Omental fat pad (tissue), 4 donors: ENCODE data around the gene PRKCE. TPM values are rescaled to one million over a fixed set of nuclear protein-coding genes. Genes with fewer than 3 reads are reported as not detected.

Experiments used
- ATAC-seq: fragments of 150-250 bp; one replicate; pipeline ENCODE4 v1.9.1; 2016; ENCODE audit warnings: mild to moderate bottlenecking, moderate library complexity; ENCODE audit not compliant: low FRiP score
- DNase-seq: peaks from one replicate; pipeline ENCODE4 v3.0.0-alpha.2; 2019; ENCODE audit warnings: low spot score
- total RNA-seq, 4 donors: library from RNA; depleted of rRNA; stranded (reverse); fragments of >200 nt; gene quantifications; one replicate each; pipeline ENCODE4 v1.1.0, GENCODE V29; 2016
- TF ChIP-seq, protein P1 (sequence below), 3 donors: fragments of 450-650 bp; IDR thresholded peaks; one replicate each; pipeline ENCODE4 v1.5.1; 2016 to 2017; ENCODE audit warnings: antibody characterized with exemption in 3 of 3, mild to moderate bottlenecking in 3 of 3, moderate library complexity in 2 of 3

Gene PRKCE
- total RNA-seq, 4 donors from 2014 or later = 8.8 to 24.3 (median 14.0) TPM

DNA sequence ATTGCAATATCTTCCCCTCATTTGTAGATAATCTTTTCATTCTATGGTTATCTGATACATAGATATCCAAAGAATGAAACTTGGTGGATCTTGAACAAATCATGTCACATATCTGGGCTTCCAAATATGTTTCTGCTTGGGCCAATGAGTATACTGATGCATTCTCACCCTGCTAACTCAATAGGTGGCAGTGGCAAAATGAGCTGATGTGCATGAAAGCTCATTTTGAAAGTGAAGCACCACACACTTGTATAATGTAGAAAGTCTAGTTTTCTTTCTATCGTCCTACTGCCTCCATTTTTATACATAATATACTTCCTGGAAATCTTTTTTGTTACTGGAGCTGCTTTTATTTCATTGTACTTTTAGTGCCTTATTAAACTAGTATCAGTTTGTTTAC lies 208.2 kb downstream of the PRKCE start:
- ATAC-seq = no peak
- TF ChIP-seq, protein P1, sequence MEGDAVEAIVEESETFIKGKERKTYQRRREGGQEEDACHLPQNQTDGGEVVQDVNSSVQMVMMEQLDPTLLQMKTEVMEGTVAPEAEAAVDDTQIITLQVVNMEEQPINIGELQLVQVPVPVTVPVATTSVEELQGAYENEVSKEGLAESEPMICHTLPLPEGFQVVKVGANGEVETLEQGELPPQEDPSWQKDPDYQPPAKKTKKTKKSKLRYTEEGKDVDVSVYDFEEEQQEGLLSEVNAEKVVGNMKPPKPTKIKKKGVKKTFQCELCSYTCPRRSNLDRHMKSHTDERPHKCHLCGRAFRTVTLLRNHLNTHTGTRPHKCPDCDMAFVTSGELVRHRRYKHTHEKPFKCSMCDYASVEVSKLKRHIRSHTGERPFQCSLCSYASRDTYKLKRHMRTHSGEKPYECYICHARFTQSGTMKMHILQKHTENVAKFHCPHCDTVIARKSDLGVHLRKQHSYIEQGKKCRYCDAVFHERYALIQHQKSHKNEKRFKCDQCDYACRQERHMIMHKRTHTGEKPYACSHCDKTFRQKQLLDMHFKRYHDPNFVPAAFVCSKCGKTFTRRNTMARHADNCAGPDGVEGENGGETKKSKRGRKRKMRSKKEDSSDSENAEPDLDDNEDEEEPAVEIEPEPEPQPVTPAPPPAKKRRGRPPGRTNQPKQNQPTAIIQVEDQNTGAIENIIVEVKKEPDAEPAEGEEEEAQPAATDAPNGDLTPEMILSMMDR (IDR thresholded peaks at IDR 0.05) = no peak

DNA sequence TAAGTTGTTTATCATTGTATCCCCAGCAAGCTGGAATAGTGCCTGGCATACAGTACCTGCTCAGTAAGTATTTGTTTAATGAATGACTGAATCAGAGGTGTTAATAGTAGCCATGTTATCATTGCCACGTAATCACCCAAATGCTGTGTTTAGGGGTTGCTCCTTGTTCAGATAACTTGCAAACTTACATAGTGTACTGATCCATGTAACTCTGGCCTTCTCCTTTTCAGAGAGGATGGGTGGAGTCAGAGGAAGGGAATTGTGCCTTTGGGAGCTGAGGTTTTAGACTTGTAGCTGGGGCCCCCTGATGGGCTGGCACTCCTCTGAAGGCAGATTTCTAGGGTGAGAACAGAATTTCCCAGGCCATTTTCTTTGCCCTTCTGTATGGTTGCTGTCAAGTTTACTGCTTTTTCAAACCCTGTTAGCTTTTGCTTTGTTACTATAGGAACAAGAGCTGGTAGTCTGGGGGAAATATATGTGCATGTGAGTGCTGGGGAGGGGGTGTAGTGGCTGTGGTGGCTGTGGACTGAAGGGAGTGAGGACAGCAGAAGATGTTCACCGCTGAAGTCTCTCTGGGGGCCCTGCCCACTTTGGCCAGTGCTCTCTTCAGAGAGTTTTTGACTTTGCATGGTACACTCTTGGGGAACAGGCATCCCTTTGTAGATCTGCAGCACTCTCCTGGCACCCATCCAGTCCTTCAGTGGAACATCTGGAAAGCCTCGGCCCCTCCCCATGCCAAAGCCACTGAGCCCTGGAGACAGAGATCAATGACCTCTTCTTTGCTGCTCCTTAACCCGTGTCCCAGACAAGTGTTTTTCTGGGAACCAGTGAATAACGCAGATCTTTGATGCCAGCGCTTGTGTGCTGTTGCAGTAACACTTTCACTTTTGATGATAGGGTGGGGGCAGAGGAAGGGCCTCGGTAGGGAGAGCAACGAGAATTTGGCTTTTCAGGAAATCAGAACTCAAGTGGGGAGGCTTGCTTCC lies 209.0 kb downstream of the PRKCE start:
- ATAC-seq (peak; percentile 84), DNase-seq (peak; percentile 33)
- TF ChIP-seq, protein P1 (IDR thresholded peaks at IDR 0.05) = no peak

More for the DNA sequence above, 208.2 kb downstream of the PRKCE start:
- DNase-seq = no peak

DNA sequence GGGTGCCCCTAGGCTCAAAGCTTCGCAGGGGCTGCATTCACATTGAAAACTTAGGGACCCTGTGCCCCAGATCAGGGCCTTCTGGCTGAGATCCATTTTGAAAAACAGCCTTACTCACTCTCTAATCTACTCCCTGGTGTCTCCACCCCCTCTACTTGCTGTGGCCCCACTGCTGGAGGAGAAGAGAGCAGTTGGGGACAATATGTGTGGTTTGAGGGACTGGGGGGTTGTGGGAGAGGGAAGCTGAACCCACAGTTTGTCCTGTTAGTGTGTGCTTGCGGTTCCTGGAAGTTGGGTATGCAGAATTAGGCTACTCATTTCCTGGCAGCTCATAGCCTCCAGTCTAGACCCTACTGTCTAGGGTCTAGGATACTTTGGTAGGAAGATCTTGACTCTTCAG lies 211.4 kb downstream of the PRKCE start:
- no peak for ATAC-seq
- no peak for DNase-seq
- TF ChIP-seq, protein P1 (IDR thresholded peaks at IDR 0.05) = no peak

DNA sequence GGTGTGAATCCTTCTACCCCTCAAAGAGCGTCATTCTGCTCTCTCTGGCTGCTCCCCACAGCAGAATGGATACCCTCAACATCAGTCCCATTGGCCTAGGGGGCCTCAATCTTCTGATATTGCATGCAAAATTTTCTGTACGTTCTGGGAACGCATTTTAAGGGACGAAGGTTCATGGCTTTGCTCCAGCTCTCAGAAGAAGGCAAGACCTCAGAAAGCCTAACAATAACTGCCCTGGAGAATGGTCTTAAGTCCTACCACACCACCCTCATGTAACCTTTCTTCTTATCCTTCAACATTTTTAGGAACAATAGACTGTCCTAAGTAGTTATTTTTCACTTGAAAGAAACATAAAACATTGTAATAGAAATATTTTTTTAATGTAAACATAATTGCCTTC lies 212.6 kb downstream of the PRKCE start:
- ATAC-seq = no peak
- TF ChIP-seq, protein P1 (IDR thresholded peaks at IDR 0.05) = no peak

DNA sequence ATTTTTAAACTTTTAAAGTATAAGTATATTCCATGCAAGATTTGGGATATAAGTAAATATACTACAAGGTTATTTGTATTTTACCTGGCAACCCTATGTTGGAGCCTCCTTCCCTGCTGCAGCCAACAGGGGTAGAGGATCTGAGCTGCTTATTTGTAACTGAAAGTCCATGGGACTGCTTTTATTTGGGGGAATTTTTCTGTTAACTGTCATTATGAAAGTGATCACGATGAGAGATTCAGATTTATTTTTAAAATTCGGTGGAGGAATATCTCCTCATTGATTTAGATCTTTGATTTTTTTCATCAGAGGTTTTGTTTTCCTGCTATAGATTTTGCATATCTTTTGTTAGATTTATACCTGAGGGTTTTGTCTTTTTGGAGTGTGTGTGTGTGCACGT lies 215.9 kb downstream of the PRKCE start:
- ATAC-seq (no peak), DNase-seq (no peak)
- TF ChIP-seq, protein P1 (IDR thresholded peaks at IDR 0.05) = no peak

More for the DNA sequence above, 212.6 kb downstream of the PRKCE start:
- no peak for DNase-seq

DNA sequence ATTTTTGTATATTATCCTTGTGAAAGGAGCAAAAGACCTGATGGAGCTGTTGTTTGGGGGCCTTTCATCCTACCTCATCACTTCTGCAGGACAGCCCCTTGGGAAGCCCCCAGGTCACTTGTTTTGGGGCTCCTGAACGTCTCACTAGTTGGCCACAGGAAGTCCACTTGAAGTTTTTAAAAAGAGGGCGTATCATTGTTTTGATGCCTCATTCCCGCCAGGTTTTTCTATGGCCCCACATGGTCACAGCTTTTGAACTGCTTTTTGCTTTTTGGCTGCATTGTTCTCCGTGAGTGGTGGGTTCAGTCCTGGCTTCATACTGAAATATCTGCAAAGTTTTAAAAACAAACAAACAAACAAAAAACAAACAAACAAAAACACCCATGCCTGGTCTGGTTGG lies 216.3 kb downstream of the PRKCE start:
- ATAC-seq = no peak
- TF ChIP-seq, protein P1 (IDR thresholded peaks at IDR 0.05) = no peak
- DNase-seq = no peak

DNA sequence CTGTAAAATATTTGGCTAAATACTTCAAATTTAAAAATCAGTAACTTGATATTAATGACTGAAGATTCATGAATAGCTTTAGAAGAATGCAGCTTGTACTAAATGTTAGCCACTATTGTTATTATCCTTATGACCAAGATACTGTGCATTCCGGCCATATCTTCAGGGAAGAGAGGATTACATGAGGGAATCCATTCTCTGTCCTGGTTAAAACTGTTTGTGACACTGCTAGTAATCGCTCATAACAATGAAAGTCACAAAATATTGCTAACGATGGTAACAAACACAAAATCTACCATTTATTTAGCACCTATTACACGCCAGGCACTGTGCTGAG lies 217.7 kb downstream of the PRKCE start:
- TF ChIP-seq, protein P1 (IDR thresholded peaks at IDR 0.05) = no peak
- DNase-seq = no peak
- ATAC-seq = no peak
